HCT116 (cell line): ENCODE results near the gene SMTNL2. TPM values are rescaled to one million over a fixed set of nuclear protein-coding genes. Genes with fewer than 3 reads are reported as not detected.

Source experiments
- ATAC-seq: fragments of 200-7000 bp; cut with Tn5 transposase; 2 replicates; pipeline ENCODE4 v1.9.1; 2020; ENCODE audit warnings: mild to moderate bottlenecking, moderate library complexity
- BruUV-seq: library from RNA; stranded (reverse); fragments of 400-500 nt; replicated peaks from 2 replicates; lab custom pipeline; 2021; lab: Mats Ljungman, UMichigan
- CTCF ChIA-PET: fragments of 300-600 bp; sonication (Branson Sonifier 250); formaldehyde crosslinking; loops from one replicate; lab custom pipeline; 2021; ENCODE audit warnings: antibody characterized with exemption; lab: Charles Lee
- POLR2A ChIA-PET: fragments of 300-600, 350-600 bp; sonication (Branson Sonifier 250); formaldehyde crosslinking; loops from one replicate; lab custom pipeline; 2021; ENCODE audit warnings: antibody characterized with exemption; lab: Charles Lee
- RAD21 ChIA-PET, 2 experiments: fragments of 300-600 bp; sonication (Branson Sonifier 250); formaldehyde crosslinking; loops; one replicate each; lab custom pipeline; 2023; ENCODE audit warnings: low total read pairs in 2 of 2; ENCODE audit not compliant: uncharacterized antibody in 2 of 2, unreplicated experiment in 2 of 2, low non-redundant PET in 1 of 2; lab: Charles Lee
- DNase-seq: peaks from one replicate; pipeline ENCODE4 v3.0.0-alpha.2; 2010; ENCODE audit warnings: low read depth, low spot score
- H2AFZ ChIP-seq: fragments of 200-600 bp; shearing (Covaris generic), sonication (generic); 2 replicates; pipeline ENCODE4 v1.6.1; 2017; ENCODE audit warnings: low read depth, mixed run types, mixed read lengths, antibody characterized with exemption, low read length; ENCODE audit not compliant: poor library complexity, severe bottlenecking
- H3K27ac ChIP-seq: 2 replicates; pipeline ENCODE4 v1.5.1; 2012; ENCODE audit warnings: low read depth, low read length
- H3K27me3 ChIP-seq: fragments of 200-600 bp; sonication (generic); 2 replicates; pipeline ENCODE4 v1.6.1; 2016; ENCODE audit warnings: mixed run types, low read length, mixed read lengths; ENCODE audit not compliant: insufficient read depth
- H3K36me3 ChIP-seq, 2 experiments: fragments of 200-500 bp in 1 of 2; fragments of 200-600 bp in 1 of 2; sonication (Bioruptor generic) in 1 of 2; sonication (generic) in 1 of 2; 2 replicates each; pipeline versions ENCODE4 v1.5.1 to v1.6.1; 2014 to 2016; ENCODE audit warnings: low read length in 2 of 2, inconsistent platforms in 1 of 2, mixed read lengths in 1 of 2, mixed run types in 1 of 2; ENCODE audit not compliant: insufficient read depth in 2 of 2, control insufficient read depth in 1 of 2
- H3K4me1 ChIP-seq, 2 experiments: fragments of 200-600 bp in 1 of 2; sonication (generic) in 1 of 2; 2 replicates each; pipeline versions ENCODE4 v1.5.1 to v1.6.1; 2012 to 2017; ENCODE audit warnings: low read length in 2 of 2, inconsistent platforms in 1 of 2, mild to moderate bottlenecking in 1 of 2, mixed read lengths in 1 of 2, mixed run types in 1 of 2, moderate library complexity in 1 of 2; ENCODE audit not compliant: insufficient read depth in 2 of 2, control insufficient read depth in 1 of 2
- H3K4me2 ChIP-seq: fragments of 200-600 bp; sonication (generic); 2 replicates; pipeline ENCODE4 v1.6.1; 2017; ENCODE audit warnings: mixed run types, low read length, mixed read lengths
- H3K4me3 ChIP-seq, 2 experiments: fragments of 200-600 bp in 1 of 2; sonication (generic) in 1 of 2; replicated peaks in 1 of 2; 2 replicates each; pipeline ENCODE4 v1.5.1; 2011 to 2016; ENCODE audit warnings: low read length in 2 of 2, control low read depth in 1 of 2, low read depth in 1 of 2, mild to moderate bottlenecking in 1 of 2, mixed read lengths in 1 of 2, mixed run types in 1 of 2
- H3K79me2 ChIP-seq: fragments of 200-600 bp; sonication (generic); 2 replicates; pipeline ENCODE4 v1.6.1; 2017; ENCODE audit warnings: mild to moderate bottlenecking, mixed run types, low read length, moderate library complexity, mixed read lengths; ENCODE audit not compliant: insufficient read depth
- H3K9ac ChIP-seq: fragments of 200-600 bp; sonication (generic); 2 replicates; pipeline ENCODE4 v1.6.1; 2016; ENCODE audit warnings: low read length, mixed read lengths
- H3K9me2 ChIP-seq: fragments of 200-600 bp; sonication (generic), shearing (Covaris generic); 2 replicates; pipeline ENCODE4 v1.6.1; 2017; ENCODE audit warnings: mixed run types, mild to moderate bottlenecking, moderate library complexity; ENCODE audit not compliant: insufficient read depth
- H3K9me3 ChIP-seq, 2 experiments: fragments of 200-500 bp in 1 of 2; fragments of 200-600 bp in 1 of 2; sonication (Bioruptor generic) in 1 of 2; sonication (generic) in 1 of 2; 2 replicates each; pipeline ENCODE4 v1.6.1; 2014 to 2017; ENCODE audit warnings: low read length in 2 of 2, mixed read lengths in 2 of 2, inconsistent platforms in 1 of 2, low read depth in 1 of 2, mild to moderate bottlenecking in 1 of 2, mixed run types in 1 of 2, moderate library complexity in 1 of 2; ENCODE audit not compliant: control insufficient read depth in 1 of 2, insufficient read depth in 1 of 2
- H4K20me1 ChIP-seq: fragments of 200-600 bp; sonication (generic), shearing (Covaris generic); 2 replicates; pipeline ENCODE4 v1.6.1; 2017; ENCODE audit warnings: mixed run types, mild to moderate bottlenecking, moderate library complexity; ENCODE audit not compliant: insufficient read depth
- CBX3 ChIP-seq: IDR thresholded peaks from 2 replicates; pipeline ENCODE4 v1.6.1; 2012; ENCODE audit warnings: low read depth
- CEBPB ChIP-seq: IDR thresholded peaks from 2 replicates; pipeline ENCODE4 v1.6.1; 2012; ENCODE audit warnings: low read depth
- EGR1 ChIP-seq: IDR thresholded peaks from 2 replicates; pipeline ENCODE4 v1.6.1; 2012; ENCODE audit warnings: low read depth
- ELF1 ChIP-seq: IDR thresholded peaks from 2 replicates; pipeline ENCODE4 v1.6.1; 2012; ENCODE audit warnings: low read depth, borderline replicate concordance
- EZH2 ChIP-seq: fragments of 200-600 bp; sonication (generic); IDR thresholded peaks from 2 replicates; pipeline ENCODE4 v1.6.1; 2017; ENCODE audit warnings: antibody characterized with exemption, mixed run types
- EZH2phosphoT487 ChIP-seq: fragments of 200-600 bp; IDR thresholded peaks from 2 replicates; pipeline ENCODE4 v1.6.1; 2018; ENCODE audit warnings: antibody characterized with exemption, borderline replicate concordance
- POLR2A ChIP-seq: IDR thresholded peaks from 2 replicates; pipeline ENCODE4 v1.7.0; 2011; ENCODE audit warnings: borderline replicate concordance; ENCODE audit not compliant: insufficient read depth, insufficient read length; ENCODE audit errors: extremely low read depth
- POLR2AphosphoS5 ChIP-seq: IDR thresholded peaks from 2 replicates; pipeline ENCODE4 v1.6.1; 2011; ENCODE audit warnings: mild to moderate bottlenecking, low read depth, low read length, moderate library complexity
- SIN3A ChIP-seq: IDR thresholded peaks from 2 replicates; pipeline ENCODE4 v1.6.1; 2012; ENCODE audit warnings: low read depth
- SP1 ChIP-seq: IDR thresholded peaks from 2 replicates; pipeline ENCODE4 v1.6.1; 2012; ENCODE audit warnings: low read depth
- SRF ChIP-seq: IDR thresholded peaks from 2 replicates; pipeline ENCODE4 v1.6.1; 2012; ENCODE audit warnings: low read depth
- TCF7L2 ChIP-seq: IDR thresholded peaks from 2 replicates; pipeline ENCODE4 v1.7.0; 2011; ENCODE audit warnings: borderline replicate concordance, inconsistent platforms; ENCODE audit not compliant: insufficient read depth, insufficient read length; ENCODE audit errors: extremely low read depth
- ZFX ChIP-seq: fragments of 450-650 bp; IDR thresholded peaks from 2 replicates; pipeline ENCODE4 v1.6.1; 2017
- intact Hi-C: fragments of 100-400 bp; cut with micrococcal nuclease; formaldehyde crosslinking; loops from 2 replicates; pipeline ENCODE4 v1.10.0; 2022
- total RNA-seq: library from RNA; stranded (reverse); gene quantifications from one replicate; pipeline ENCODE4 v1.2.1, GENCODE V29; 2021; ENCODE audit not compliant: unreplicated experiment
- TF ChIP-seq, protein P1 (sequence below): IDR thresholded peaks from 2 replicates; pipeline ENCODE4 v1.6.1; 2012; ENCODE audit warnings: low read depth
- TF ChIP-seq, protein P2 (sequence below): IDR thresholded peaks from 2 replicates; pipeline ENCODE4 v1.6.1; 2012
- TF ChIP-seq, protein P3 (sequence below): IDR thresholded peaks from 2 replicates; pipeline ENCODE4 v1.6.1; 2011; ENCODE audit warnings: mild to moderate bottlenecking, low read length, moderate library complexity; ENCODE audit not compliant: insufficient replicate concordance; ENCODE audit errors: extremely low read depth
- TF ChIP-seq, protein P4 (sequence below), 3 experiments: fragments of 200-600 bp in 1 of 3; sonication (generic) in 1 of 3; IDR thresholded peaks in 2 of 3; conservative IDR thresholded peaks in 1 of 3; 2 replicates each; pipeline ENCODE4 v1.5.1; 2012 to 2017; ENCODE audit warnings: low read depth in 2 of 3, low read length in 2 of 3, antibody characterized with exemption in 1 of 3, borderline replicate concordance in 1 of 3, control low read depth in 1 of 3, mild to moderate bottlenecking in 1 of 3, mixed read lengths in 1 of 3, mixed run types in 1 of 3, moderate library complexity in 1 of 3; ENCODE audit not compliant: insufficient read depth in 1 of 3
- TF ChIP-seq, protein P5 (sequence below): IDR thresholded peaks from 2 replicates; pipeline ENCODE4 v1.6.1; 2012

SMTNL2 gene
- total RNA-seq, 1 experiment from 2014 or later = 2.3 TPM

DNA sequence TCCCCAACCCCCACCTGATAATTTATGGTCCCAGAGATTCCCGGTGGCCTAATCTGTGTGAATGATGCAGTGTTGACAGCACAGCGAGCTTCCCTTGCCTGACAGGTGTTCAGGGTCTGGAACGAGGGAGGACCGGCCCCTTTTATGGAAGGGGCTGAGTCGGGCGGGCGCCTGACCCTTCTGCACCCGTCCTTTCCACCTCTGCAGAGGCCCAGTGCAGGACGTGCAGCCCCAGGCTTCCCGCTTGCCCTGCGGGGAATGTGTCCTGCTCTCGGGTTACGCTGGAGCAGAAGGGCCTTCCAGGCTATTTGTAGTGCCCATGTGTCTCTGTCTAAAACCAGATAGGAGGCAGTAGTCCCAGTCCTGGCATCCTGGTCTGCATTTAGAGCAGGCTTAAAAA is 16.2 kb downstream of the SMTNL2 start:
- Histone ChIP-seq H3K79me2 (no peaks in the 10 kb centered on the region), H3K27me3 (no peaks in the 10 kb centered on the region), H3K9me2 (no peaks in the 10 kb centered on the region), H2AFZ (no peak overlapping the region), H4K20me1 (no peaks in the 10 kb centered on the region), H3K4me2 (no peak overlapping the region), H3K27ac (no peak overlapping the region), H3K9ac (no peak overlapping the region), H3K36me3 (no peaks in the 10 kb centered on the region), H3K4me1 (no peaks in the 10 kb centered on the region; a peak in 1 of 4 replicates), H3K4me3 (no peak overlapping the region), H3K9me3 (no peaks in the 10 kb centered on the region)
- BruUV-seq = no TSS peak
- ChIA-PET RAD21 (no interaction called here), POLR2A (no interaction called here), CTCF (no interaction called here)
- intact Hi-C loops = no loop called here
- TF ChIP-seq, protein P1, sequence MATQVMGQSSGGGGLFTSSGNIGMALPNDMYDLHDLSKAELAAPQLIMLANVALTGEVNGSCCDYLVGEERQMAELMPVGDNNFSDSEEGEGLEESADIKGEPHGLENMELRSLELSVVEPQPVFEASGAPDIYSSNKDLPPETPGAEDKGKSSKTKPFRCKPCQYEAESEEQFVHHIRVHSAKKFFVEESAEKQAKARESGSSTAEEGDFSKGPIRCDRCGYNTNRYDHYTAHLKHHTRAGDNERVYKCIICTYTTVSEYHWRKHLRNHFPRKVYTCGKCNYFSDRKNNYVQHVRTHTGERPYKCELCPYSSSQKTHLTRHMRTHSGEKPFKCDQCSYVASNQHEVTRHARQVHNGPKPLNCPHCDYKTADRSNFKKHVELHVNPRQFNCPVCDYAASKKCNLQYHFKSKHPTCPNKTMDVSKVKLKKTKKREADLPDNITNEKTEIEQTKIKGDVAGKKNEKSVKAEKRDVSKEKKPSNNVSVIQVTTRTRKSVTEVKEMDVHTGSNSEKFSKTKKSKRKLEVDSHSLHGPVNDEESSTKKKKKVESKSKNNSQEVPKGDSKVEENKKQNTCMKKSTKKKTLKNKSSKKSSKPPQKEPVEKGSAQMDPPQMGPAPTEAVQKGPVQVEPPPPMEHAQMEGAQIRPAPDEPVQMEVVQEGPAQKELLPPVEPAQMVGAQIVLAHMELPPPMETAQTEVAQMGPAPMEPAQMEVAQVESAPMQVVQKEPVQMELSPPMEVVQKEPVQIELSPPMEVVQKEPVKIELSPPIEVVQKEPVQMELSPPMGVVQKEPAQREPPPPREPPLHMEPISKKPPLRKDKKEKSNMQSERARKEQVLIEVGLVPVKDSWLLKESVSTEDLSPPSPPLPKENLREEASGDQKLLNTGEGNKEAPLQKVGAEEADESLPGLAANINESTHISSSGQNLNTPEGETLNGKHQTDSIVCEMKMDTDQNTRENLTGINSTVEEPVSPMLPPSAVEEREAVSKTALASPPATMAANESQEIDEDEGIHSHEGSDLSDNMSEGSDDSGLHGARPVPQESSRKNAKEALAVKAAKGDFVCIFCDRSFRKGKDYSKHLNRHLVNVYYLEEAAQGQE = no peak
- TF ChIP-seq, protein P2, sequence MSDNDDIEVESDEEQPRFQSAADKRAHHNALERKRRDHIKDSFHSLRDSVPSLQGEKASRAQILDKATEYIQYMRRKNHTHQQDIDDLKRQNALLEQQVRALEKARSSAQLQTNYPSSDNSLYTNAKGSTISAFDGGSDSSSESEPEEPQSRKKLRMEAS = no peak
- TF ChIP-seq ELF1 (no peak), TCF7L2 (no peak), EZH2 (no peak), SRF (no peak), CEBPB (no peak), SP1 (no peak), ZFX (no peak), POLR2A (no peak), EGR1 (no peak), SIN3A (no peak), EZH2phosphoT487 (no peak), POLR2AphosphoS5 (no peak), CBX3 (no peak)
- TF ChIP-seq, protein P3, sequence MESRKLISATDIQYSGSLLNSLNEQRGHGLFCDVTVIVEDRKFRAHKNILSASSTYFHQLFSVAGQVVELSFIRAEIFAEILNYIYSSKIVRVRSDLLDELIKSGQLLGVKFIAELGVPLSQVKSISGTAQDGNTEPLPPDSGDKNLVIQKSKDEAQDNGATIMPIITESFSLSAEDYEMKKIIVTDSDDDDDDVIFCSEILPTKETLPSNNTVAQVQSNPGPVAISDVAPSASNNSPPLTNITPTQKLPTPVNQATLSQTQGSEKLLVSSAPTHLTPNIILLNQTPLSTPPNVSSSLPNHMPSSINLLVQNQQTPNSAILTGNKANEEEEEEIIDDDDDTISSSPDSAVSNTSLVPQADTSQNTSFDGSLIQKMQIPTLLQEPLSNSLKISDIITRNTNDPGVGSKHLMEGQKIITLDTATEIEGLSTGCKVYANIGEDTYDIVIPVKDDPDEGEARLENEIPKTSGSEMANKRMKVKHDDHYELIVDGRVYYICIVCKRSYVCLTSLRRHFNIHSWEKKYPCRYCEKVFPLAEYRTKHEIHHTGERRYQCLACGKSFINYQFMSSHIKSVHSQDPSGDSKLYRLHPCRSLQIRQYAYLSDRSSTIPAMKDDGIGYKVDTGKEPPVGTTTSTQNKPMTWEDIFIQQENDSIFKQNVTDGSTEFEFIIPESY = no peak
- TF ChIP-seq, protein P4, sequence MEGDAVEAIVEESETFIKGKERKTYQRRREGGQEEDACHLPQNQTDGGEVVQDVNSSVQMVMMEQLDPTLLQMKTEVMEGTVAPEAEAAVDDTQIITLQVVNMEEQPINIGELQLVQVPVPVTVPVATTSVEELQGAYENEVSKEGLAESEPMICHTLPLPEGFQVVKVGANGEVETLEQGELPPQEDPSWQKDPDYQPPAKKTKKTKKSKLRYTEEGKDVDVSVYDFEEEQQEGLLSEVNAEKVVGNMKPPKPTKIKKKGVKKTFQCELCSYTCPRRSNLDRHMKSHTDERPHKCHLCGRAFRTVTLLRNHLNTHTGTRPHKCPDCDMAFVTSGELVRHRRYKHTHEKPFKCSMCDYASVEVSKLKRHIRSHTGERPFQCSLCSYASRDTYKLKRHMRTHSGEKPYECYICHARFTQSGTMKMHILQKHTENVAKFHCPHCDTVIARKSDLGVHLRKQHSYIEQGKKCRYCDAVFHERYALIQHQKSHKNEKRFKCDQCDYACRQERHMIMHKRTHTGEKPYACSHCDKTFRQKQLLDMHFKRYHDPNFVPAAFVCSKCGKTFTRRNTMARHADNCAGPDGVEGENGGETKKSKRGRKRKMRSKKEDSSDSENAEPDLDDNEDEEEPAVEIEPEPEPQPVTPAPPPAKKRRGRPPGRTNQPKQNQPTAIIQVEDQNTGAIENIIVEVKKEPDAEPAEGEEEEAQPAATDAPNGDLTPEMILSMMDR (IDR thresholded peaks at IDR 0.05 in 2 of 3, conservative IDR thresholded peaks at IDR 0.05 in 1 of 3; ENCODE audit: borderline replicate concordance in 1 of 3, insufficient read depth in 1 of 3, low read depth in 2 of 3, low read length in 2 of 3) = no peak
- TF ChIP-seq, protein P5, sequence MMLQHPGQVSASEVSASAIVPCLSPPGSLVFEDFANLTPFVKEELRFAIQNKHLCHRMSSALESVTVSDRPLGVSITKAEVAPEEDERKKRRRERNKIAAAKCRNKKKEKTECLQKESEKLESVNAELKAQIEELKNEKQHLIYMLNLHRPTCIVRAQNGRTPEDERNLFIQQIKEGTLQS = no peak
- ATAC-seq (no peak), DNase-seq (no peak)
